GM12878 (cell line): ENCODE results near the gene PCDHGA2. TPM values are rescaled to one million over a fixed set of nuclear protein-coding genes. Genes with fewer than 3 reads are reported as not detected.

Experiments used
- ATAC-seq: fragments of 200-7000 bp; cut with Tn5 transposase; 3 replicates; pipeline ENCODE4 v1.9.1; 2020; ENCODE audit warnings: mild to moderate bottlenecking, moderate library complexity
- BruUV-seq: library from RNA; stranded (reverse); fragments of 400-500 nt; replicated peaks from 2 replicates; lab custom pipeline; 2021; lab: Mats Ljungman, UMichigan
- CTCF ChIA-PET: fragments of 300-600 bp; sonication (Branson Sonifier 250); formaldehyde crosslinking; extraction: SDS; loops from one replicate; lab custom pipeline; 2021; ENCODE audit warnings: inconsistent platforms; lab: Yijun Ruan, JAX
- POLR2A ChIA-PET: fragments of 350-600 bp; formaldehyde crosslinking; extraction: SDS; loops from one replicate; lab custom pipeline; 2021; ENCODE audit warnings: inconsistent platforms; lab: Charles Lee
- RAD21 ChIA-PET: fragments of 300-600 bp; sonication (Branson Sonifier 250); formaldehyde crosslinking; loops from one replicate; lab custom pipeline; 2023; ENCODE audit warnings: antibody characterized with exemption; ENCODE audit not compliant: unreplicated experiment; lab: Charles Lee
- SMC1A ChIA-PET: fragments of 300-600 bp; sonication (Branson Sonifier 250); formaldehyde crosslinking; loops from one replicate; lab custom pipeline; 2023; ENCODE audit not compliant: unreplicated experiment, uncharacterized antibody; lab: Charles Lee
- DNase-seq: peaks from one replicate; pipeline ENCODE4 v3.0.0-alpha.2; 2011; ENCODE audit warnings: low read depth, low spot score
- FAIRE-seq: peaks from 3 replicates; lab custom pipeline; 2011; peaks lifted over from hg19 to GRCh38; lab: Jason Lieb, UNC
- H2AFZ ChIP-seq: 2 replicates; pipeline ENCODE4 v1.6.0; 2011; ENCODE audit warnings: low read depth, low read length, control low read depth; ENCODE audit not compliant: control insufficient read depth
- H3K27ac ChIP-seq: 2 replicates; pipeline ENCODE4 v1.5.1; 2011; ENCODE audit warnings: control low read depth; ENCODE audit not compliant: control insufficient read depth, insufficient read depth
- H3K27me3 ChIP-seq, 2 experiments: replicated peaks in 1 of 2; 2 replicates each; pipeline versions ENCODE4 v1.6.0 to v1.6.1; 2011; ENCODE audit warnings: low read length in 1 of 2; ENCODE audit not compliant: control insufficient read depth in 2 of 2, insufficient read depth in 2 of 2
- H3K36me3 ChIP-seq, 2 experiments: 2 replicates each; pipeline ENCODE4 v1.5.1; 2011; ENCODE audit warnings: low read length in 1 of 2; ENCODE audit not compliant: control insufficient read depth in 2 of 2, insufficient read depth in 2 of 2
- H3K4me1 ChIP-seq: 2 replicates; pipeline ENCODE4 v1.6.1; 2011; ENCODE audit warnings: mild to moderate bottlenecking, low read length, moderate library complexity, mixed read lengths; ENCODE audit not compliant: control insufficient read depth, insufficient read depth
- H3K4me2 ChIP-seq: 2 replicates; pipeline ENCODE4 v1.6.0; 2011; ENCODE audit warnings: control low read depth; ENCODE audit not compliant: control insufficient read depth, insufficient read depth
- H3K4me3 ChIP-seq: fragments of 200-600 bp; sonication (generic); 2 replicates; pipeline ENCODE4 v1.5.1; 2016
- H3K79me2 ChIP-seq: 2 replicates; pipeline ENCODE4 v1.6.0; 2011; ENCODE audit warnings: low read length; ENCODE audit not compliant: control insufficient read depth, insufficient read depth
- H3K9ac ChIP-seq: 2 replicates; pipeline ENCODE4 v1.8.0; 2011; ENCODE audit warnings: low read length, control low read depth, mixed read lengths; ENCODE audit not compliant: control insufficient read depth, insufficient read depth
- H3K9me3 ChIP-seq: replicated peaks from 3 replicates; pipeline ENCODE4 v1.5.1; 2011; ENCODE audit warnings: mild to moderate bottlenecking, low read length; ENCODE audit not compliant: control insufficient read depth, insufficient read depth
- H4K20me1 ChIP-seq: 2 replicates; pipeline ENCODE4 v1.6.0; 2011; ENCODE audit not compliant: control insufficient read depth, insufficient read depth
- EED ChIP-seq: sonication (generic); IDR thresholded peaks from 2 replicates; pipeline ENCODE4 v1.6.1; 2016; ENCODE audit warnings: antibody characterized with exemption, low read depth
- IKZF1 ChIP-seq: fragments of 450-650 bp; conservative IDR thresholded peaks from 2 replicates; pipeline ENCODE4 v1.6.1; 2017; ENCODE audit warnings: antibody characterized with exemption, mild to moderate bottlenecking
- JUNB ChIP-seq: IDR thresholded peaks from 2 replicates; pipeline ENCODE4 v1.6.1; 2016; ENCODE audit warnings: antibody characterized with exemption, mild to moderate bottlenecking
- NFXL1 ChIP-seq: fragments of 450-650 bp; IDR thresholded peaks from 2 replicates; pipeline ENCODE4 v1.6.1; 2017; ENCODE audit warnings: antibody characterized with exemption, mild to moderate bottlenecking, borderline replicate concordance
- RAD51 ChIP-seq: fragments of 450-650 bp; IDR thresholded peaks from 2 replicates; pipeline ENCODE4 v1.6.1; 2016; ENCODE audit warnings: moderate library complexity, mild to moderate bottlenecking, inconsistent platforms
- SIN3A ChIP-seq: IDR thresholded peaks from 2 replicates; pipeline ENCODE4 v1.6.1; 2012; ENCODE audit warnings: low read depth, low read length, improper control_type of control experiment
- TARDBP ChIP-seq: IDR thresholded peaks from 2 replicates; pipeline ENCODE4 v1.6.1; 2016; ENCODE audit warnings: borderline replicate concordance
- ZNF24 ChIP-seq: fragments of 450-650 bp; IDR thresholded peaks from 2 replicates; pipeline ENCODE4 v1.6.1; 2017; ENCODE audit warnings: antibody characterized with exemption, mild to moderate bottlenecking
- ZNF622 ChIP-seq: fragments of 450-650 bp; IDR thresholded peaks from 2 replicates; pipeline ENCODE4 v1.6.1; 2017; ENCODE audit warnings: mild to moderate bottlenecking, inconsistent platforms
- WGBS: methylation state at CpG from one replicate; pipeline ENCODE4 v1.1.6; 2016; ENCODE audit warnings: low lambda C conversion rate; ENCODE audit not compliant: insufficient replicate concordance, insufficient coverage; ENCODE audit errors: missing lambda C conversion rate; 5-methylcytosine and 5-hydroxymethylcytosine counted together
- in situ Hi-C: fragments of 300-500 bp; cut with MboI; formaldehyde crosslinking; loops from 9 replicates; pipeline ENCODE4 v1.14.3; 2018; ENCODE audit warnings: mixed read lengths
- intact Hi-C: fragments of 100-400 bp; cut with micrococcal nuclease; formaldehyde crosslinking; loops from one replicate; pipeline ENCODE4 v1.14.2; 2022; ENCODE audit not compliant: unreplicated experiment
- polyA plus RNA-seq, 11 experiments: library from polyadenylated mRNA; depleted of rRNA in 4 of 11; unstranded in 6 of 11; stranded (reverse) in 5 of 11; fragments of >200 nt; fragmentation: Nextera tagmentation in 4 of 11; fragmentation: Illumina TruSeq in 1 of 11; extraction: Ambion mirVana in 4 of 11; extraction: Trizol in 1 of 11; gene quantifications; 1 replicate in 1 of 11; 2 replicates in 10 of 11; pipeline versions ENCODE4 v1.2.1 to v1.2.3, GENCODE V29; 2011 to 2016; ENCODE audit warnings: inconsistent platforms in 2 of 11, missing spikeins in 2 of 11, low read depth in 1 of 11
- total RNA-seq, 4 experiments: library from RNA; depleted of rRNA in 3 of 4; stranded (reverse); fragments of >200 nt in 3 of 4; fragmentation: Illumina TruSeq in 1 of 4; extraction: Trizol in 1 of 4; gene quantifications; 2 replicates each; pipeline versions ENCODE4 v1.2.1 to v1.2.3, GENCODE V29; 2013 to 2021
- TF ChIP-seq, protein P1 (sequence below): IDR thresholded peaks from 2 replicates; pipeline ENCODE4 v1.6.1; 2012; ENCODE audit warnings: low read depth, low read length, improper control_type of control experiment
- TF ChIP-seq, protein P2 (sequence below), 3 experiments: IDR thresholded peaks in 2 of 3; conservative IDR thresholded peaks in 1 of 3; 2 replicates each; pipeline ENCODE4 v1.5.1; 2011; ENCODE audit warnings: low read depth in 3 of 3, low read length in 3 of 3, mild to moderate bottlenecking in 3 of 3, control low read depth in 2 of 3, moderate library complexity in 2 of 3, inconsistent platforms in 1 of 3, mixed read lengths in 1 of 3; ENCODE audit not compliant: control insufficient read depth in 2 of 3, insufficient read depth in 1 of 3; ENCODE audit errors: extremely low read depth in 1 of 3

The PCDHGA2 gene
- total and polyA plus RNA-seq, 10 of the 15 experiments (the other 5 are each of a cell fraction or from before 2014, with no cell fraction given), result 0.03 to 0.11 (median 0.05) TPM; not detected in 4

DNA sequence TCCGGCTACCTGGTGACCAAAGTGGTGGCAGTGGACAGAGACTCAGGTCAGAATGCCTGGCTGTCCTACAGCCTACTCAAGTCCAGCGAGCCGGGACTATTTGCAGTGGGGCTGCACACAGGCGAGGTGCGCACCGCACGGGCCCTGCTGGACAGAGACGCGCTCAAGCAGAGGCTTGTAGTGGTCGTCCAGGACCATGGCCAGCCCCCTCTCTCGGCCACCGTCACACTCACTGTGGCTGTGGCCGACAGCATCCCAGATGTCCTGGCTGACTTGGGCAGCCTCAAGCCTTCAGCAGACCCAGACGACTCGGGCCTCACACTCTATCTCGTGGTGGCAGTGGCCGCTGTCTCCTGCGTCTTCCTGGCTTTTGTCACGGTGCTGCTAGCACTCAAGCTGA lies 18.4 kb downstream of the PCDHGA2 start:
- TF ChIP-seq, protein P1, sequence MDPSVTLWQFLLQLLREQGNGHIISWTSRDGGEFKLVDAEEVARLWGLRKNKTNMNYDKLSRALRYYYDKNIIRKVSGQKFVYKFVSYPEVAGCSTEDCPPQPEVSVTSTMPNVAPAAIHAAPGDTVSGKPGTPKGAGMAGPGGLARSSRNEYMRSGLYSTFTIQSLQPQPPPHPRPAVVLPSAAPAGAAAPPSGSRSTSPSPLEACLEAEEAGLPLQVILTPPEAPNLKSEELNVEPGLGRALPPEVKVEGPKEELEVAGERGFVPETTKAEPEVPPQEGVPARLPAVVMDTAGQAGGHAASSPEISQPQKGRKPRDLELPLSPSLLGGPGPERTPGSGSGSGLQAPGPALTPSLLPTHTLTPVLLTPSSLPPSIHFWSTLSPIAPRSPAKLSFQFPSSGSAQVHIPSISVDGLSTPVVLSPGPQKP, result no peak
- TF ChIP-seq JUNB (no peak), IKZF1 (no peak), RAD51 (no peak), ZNF24 (no peak), NFXL1 (no peak), ZNF622 (no peak), SIN3A (no peak), EED (no peak), TARDBP (no peak)
- TF ChIP-seq, protein P2, sequence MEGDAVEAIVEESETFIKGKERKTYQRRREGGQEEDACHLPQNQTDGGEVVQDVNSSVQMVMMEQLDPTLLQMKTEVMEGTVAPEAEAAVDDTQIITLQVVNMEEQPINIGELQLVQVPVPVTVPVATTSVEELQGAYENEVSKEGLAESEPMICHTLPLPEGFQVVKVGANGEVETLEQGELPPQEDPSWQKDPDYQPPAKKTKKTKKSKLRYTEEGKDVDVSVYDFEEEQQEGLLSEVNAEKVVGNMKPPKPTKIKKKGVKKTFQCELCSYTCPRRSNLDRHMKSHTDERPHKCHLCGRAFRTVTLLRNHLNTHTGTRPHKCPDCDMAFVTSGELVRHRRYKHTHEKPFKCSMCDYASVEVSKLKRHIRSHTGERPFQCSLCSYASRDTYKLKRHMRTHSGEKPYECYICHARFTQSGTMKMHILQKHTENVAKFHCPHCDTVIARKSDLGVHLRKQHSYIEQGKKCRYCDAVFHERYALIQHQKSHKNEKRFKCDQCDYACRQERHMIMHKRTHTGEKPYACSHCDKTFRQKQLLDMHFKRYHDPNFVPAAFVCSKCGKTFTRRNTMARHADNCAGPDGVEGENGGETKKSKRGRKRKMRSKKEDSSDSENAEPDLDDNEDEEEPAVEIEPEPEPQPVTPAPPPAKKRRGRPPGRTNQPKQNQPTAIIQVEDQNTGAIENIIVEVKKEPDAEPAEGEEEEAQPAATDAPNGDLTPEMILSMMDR (IDR thresholded peaks at IDR 0.05 in 2 of 3, conservative IDR thresholded peaks at IDR 0.05 in 1 of 3; ENCODE audit: control insufficient read depth in 2 of 3, extremely low read depth in 1 of 3, insufficient read depth in 1 of 3, low read depth in 3 of 3, low read length in 3 of 3), result no peak
- no peak overlapping the region for H3K4me3 ChIP-seq
- H3K27ac ChIP-seq, result no peak overlapping the region
- ATAC-seq (no peak), FAIRE-seq (no peak), DNase-seq (no peak)
- 57% methylated on average over 19 of the region's 19 CpGs for WGBS
- H3K27me3 ChIP-seq, result no peaks in the 10 kb centered on the region
- H2AFZ ChIP-seq, result no peak overlapping the region
- H3K9ac ChIP-seq, result no peak overlapping the region
- no TSS peak for BruUV-seq
- ChIA-PET SMC1A (no interaction called here), RAD21 (no interaction called here), POLR2A (no interaction called here), CTCF (interaction anchor here (1.4 kb wide), 1 partner anchor 13 kb away, joined by 3 read pairs; the partner anchor contains the start of gene PCDHGB3)
- no peaks in the 10 kb centered on the region for H4K20me1 ChIP-seq
- H3K9me3 ChIP-seq, result peaks cover 4% of the 10 kb centered on the region; the same call in 2 of the 3 replicates
- H3K79me2 ChIP-seq, result no peaks in the 10 kb centered on the region
- intact Hi-C loops (no loop called here), in situ Hi-C loops (no loop called here)
- no peaks in the 10 kb centered on the region for H3K36me3 ChIP-seq
- no peaks in the 10 kb centered on the region for H3K4me1 ChIP-seq
- H3K4me2 ChIP-seq, result no peak overlapping the region
